ENCODE data around the gene TSSK1B.
"Not testable (repeated sequence)": the region's sequence is repeated elsewhere in the genome, so short reads cannot be mapped to it uniquely, and the experiment has no call there.

The TSSK1B gene

GRCh38 chr5:113434889-113435288 is at the start of gene TSSK1B:
TSSK1B (minus strand) TSS chr5:113434989; CDS start chr5:113434839, 150 bp downstream.
- no peaks in the 10 kb centered on the region for H3K9me3 Mint-ChIP-seq
- no peak within 1 kb of the TSS for H3K4me3 Mint-ChIP-seq
- no peak for DNase-seq
- peaks cover 10% of the 10 kb centered on the region for H3K4me1 Mint-ChIP-seq
- H3K27ac Mint-ChIP-seq, result no peak within 1 kb of the TSS
- no peak for TF ChIP-seq CTCF (IDR thresholded peaks at IDR 0.05)
- no peaks in the 10 kb centered on the region for H3K36me3 Mint-ChIP-seq (ENCODE audit: low read depth)
- H3K27me3 Mint-ChIP-seq (ENCODE audit: low read depth, poor library complexity), result peaks cover 15% of the 10 kb centered on the region

GRCh38 chr5:113480243-113480642 is 45.5 kb upstream of the TSSK1B start:
- peaks cover 15% of the 10 kb centered on the region for H3K27me3 Mint-ChIP-seq (ENCODE audit: low read depth, poor library complexity)
- no peaks in the 10 kb centered on the region for H3K4me1 Mint-ChIP-seq
- H3K9me3 Mint-ChIP-seq, result peaks cover 4% of the 10 kb centered on the region
- H3K4me3 Mint-ChIP-seq, result no peak overlapping the region
- H3K27ac Mint-ChIP-seq, result no peak overlapping the region
- H3K36me3 Mint-ChIP-seq (ENCODE audit: low read depth), result no peaks in the 10 kb centered on the region
- TF ChIP-seq CTCF (IDR thresholded peaks at IDR 0.05), result no peak
- DNase-seq, result no peak

- peaks cover 5% of the 10 kb centered on the region for H3K4me1 Mint-ChIP-seq
- no peak overlapping the region for H3K4me3 Mint-ChIP-seq
- no peak for DNase-seq
These were observed 43.9 kb upstream of the TSSK1B start for GRCh38 chr5:113478691-113479090.

GRCh38 chr5:113474100-113474728 is 39.4 kb upstream of the TSSK1B start:
- H3K27me3 Mint-ChIP-seq (ENCODE audit: low read depth, poor library complexity), result peaks cover 3% of the 10 kb centered on the region
- H3K36me3 Mint-ChIP-seq (ENCODE audit: low read depth), result peaks cover 6% of the 10 kb centered on the region
- no peak overlapping the region for H3K27ac Mint-ChIP-seq
- H3K9me3 Mint-ChIP-seq, result peaks cover 20% of the 10 kb centered on the region
- DNase-seq, result no peak
- H3K4me3 Mint-ChIP-seq, result no peak overlapping the region
- TF ChIP-seq CTCF (IDR thresholded peaks at IDR 0.05), result no peak
- H3K4me1 Mint-ChIP-seq, result peaks cover 5% of the 10 kb centered on the region

More at GRCh38 chr5:113478691-113479090, 43.9 kb upstream of the TSSK1B start:
- Mint-ChIP-seq H3K36me3 (ENCODE audit: low read depth) (no peaks in the 10 kb centered on the region), H3K27ac (no peak overlapping the region), H3K9me3 (peaks cover 4% of the 10 kb centered on the region), H3K27me3 (ENCODE audit: low read depth, poor library complexity) (peaks cover 8% of the 10 kb centered on the region)
- TF ChIP-seq CTCF (IDR thresholded peaks at IDR 0.05), result no peak

- H3K9me3 Mint-ChIP-seq, result peaks cover 12% of the 10 kb centered on the region
- H3K27me3 Mint-ChIP-seq (ENCODE audit: low read depth, poor library complexity), result peaks cover 2% of the 10 kb centered on the region
- peaks cover 19% of the 10 kb centered on the region for H3K4me1 Mint-ChIP-seq
- H3K36me3 Mint-ChIP-seq (ENCODE audit: low read depth), result no peaks in the 10 kb centered on the region
- no peak for TF ChIP-seq CTCF (IDR thresholded peaks at IDR 0.05)
- peak overlapping the region; percentile 85 for H3K27ac Mint-ChIP-seq
- no peak overlapping the region for H3K4me3 Mint-ChIP-seq
- no peak for DNase-seq
These were observed 28.2 kb upstream of the TSSK1B start for GRCh38 chr5:113463032-113463431.

GRCh38 chr5:113457106-113457505 is 22.3 kb upstream of the TSSK1B start:
- H3K9me3 Mint-ChIP-seq; H3K36me3 Mint-ChIP-seq (ENCODE audit: low read depth); DNase-seq; H3K4me1 Mint-ChIP-seq; H3K4me3 Mint-ChIP-seq; H3K27ac Mint-ChIP-seq; H3K27me3 Mint-ChIP-seq (ENCODE audit: low read depth, poor library complexity): not testable (repeated sequence)

Data from nephron progenitor cell (in vitro differentiated cells).